IPS-20b (cell line): Measurements from ENCODE around the gene TAOK3.
"Not testable (repeated sequence)": the region's sequence is repeated elsewhere in the genome, so short reads cannot be mapped to it uniquely, and the experiment has no call there.

ENCODE experiments used
- H3K27ac ChIP-seq: one replicate; pipeline ENCODE4 v1.5.1; 2013; ENCODE audit warnings: low read length
- H3K27me3 ChIP-seq: 2 replicates; pipeline ENCODE4 v1.6.1; 2013; ENCODE audit warnings: mild to moderate bottlenecking, low read length, inconsistent platforms; ENCODE audit not compliant: insufficient read depth
- H3K36me3 ChIP-seq: 2 replicates; pipeline ENCODE4 v1.6.1; 2013; ENCODE audit warnings: low read depth, mild to moderate bottlenecking, inconsistent platforms, low read length, moderate library complexity; ENCODE audit not compliant: insufficient read depth
- H3K4me1 ChIP-seq: 2 replicates; pipeline ENCODE4 v1.6.1; 2013; ENCODE audit warnings: mild to moderate bottlenecking, control low read depth, inconsistent platforms, low read length, moderate library complexity; ENCODE audit not compliant: insufficient read depth
- H3K4me3 ChIP-seq: 2 replicates; pipeline ENCODE4 v1.5.1; 2013; ENCODE audit warnings: mild to moderate bottlenecking, low read length, inconsistent platforms
- H3K9ac ChIP-seq: 2 replicates; pipeline ENCODE4 v1.6.1; 2013; ENCODE audit warnings: low read depth, mild to moderate bottlenecking, inconsistent platforms, low read length, moderate library complexity
- H3K9me3 ChIP-seq: 2 replicates; pipeline ENCODE4 v1.6.1; 2013; ENCODE audit warnings: mild to moderate bottlenecking, low read depth, low read length, inconsistent platforms; ENCODE audit not compliant: insufficient read depth

Gene TAOK3

GRCh38 chr12:118370601-118371000 lies 2.1 kb downstream of the TAOK3 start:
- Histone ChIP-seq H3K4me3 (peak overlapping the region; percentile 83), H3K27ac (no peak overlapping the region), H3K36me3 (no peaks in the 10 kb centered on the region), H3K9ac (0 out of 2 replicates have a peak overlapping the region, but pooled peaks have one; percentile 51), H3K4me1 (peaks cover 21% of the 10 kb centered on the region), H3K27me3 (peaks cover 24% of the 10 kb centered on the region), H3K9me3 (no peaks in the 10 kb centered on the region)

DNA sequence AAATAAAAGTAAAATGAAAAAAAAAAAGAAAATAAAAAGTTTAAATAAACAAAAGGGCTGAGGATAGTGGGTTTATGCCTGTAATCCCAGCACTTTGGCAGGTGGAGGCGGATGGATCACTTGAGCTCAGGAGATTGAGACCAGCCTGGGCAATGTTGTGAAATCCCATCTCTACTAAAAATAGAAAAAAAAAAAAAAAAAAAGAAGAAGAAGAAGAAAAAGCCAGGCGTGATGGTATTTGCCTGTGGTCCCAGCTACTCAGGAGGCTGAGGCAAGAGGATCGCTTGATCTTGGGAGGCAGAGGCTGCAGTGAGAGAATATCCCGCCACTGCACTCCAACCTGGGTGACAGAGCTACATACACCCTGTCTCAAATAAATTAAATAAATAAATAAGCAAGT lies 3.9 kb downstream of the TAOK3 start:
- H3K4me1 ChIP-seq: peaks cover 17% of the 10 kb centered on the region; the same call in 1 of the 2 replicates
- no peaks in the 10 kb centered on the region for H3K36me3 ChIP-seq
- H3K9me3 ChIP-seq: no peaks in the 10 kb centered on the region
- no peak overlapping the region for H3K4me3 ChIP-seq
- H3K9ac ChIP-seq: no peak overlapping the region
- peaks cover 24% of the 10 kb centered on the region for H3K27me3 ChIP-seq
- no peak overlapping the region for H3K27ac ChIP-seq

- H3K4me3 ChIP-seq: no peak overlapping the region
- H3K36me3 ChIP-seq: no peaks in the 10 kb centered on the region
- no peak overlapping the region for H3K9ac ChIP-seq
- no peaks in the 10 kb centered on the region for H3K9me3 ChIP-seq
- H3K4me1 ChIP-seq: 0 out of 2 replicates have a peak, but pooled peaks cover 3% of the 10 kb centered on the region
- no peak overlapping the region for H3K27ac ChIP-seq
- H3K27me3 ChIP-seq: no peaks in the 10 kb centered on the region
Measured at GRCh38 chr12:118361889-118362288, 10.8 kb downstream of the TAOK3 start.

DNA sequence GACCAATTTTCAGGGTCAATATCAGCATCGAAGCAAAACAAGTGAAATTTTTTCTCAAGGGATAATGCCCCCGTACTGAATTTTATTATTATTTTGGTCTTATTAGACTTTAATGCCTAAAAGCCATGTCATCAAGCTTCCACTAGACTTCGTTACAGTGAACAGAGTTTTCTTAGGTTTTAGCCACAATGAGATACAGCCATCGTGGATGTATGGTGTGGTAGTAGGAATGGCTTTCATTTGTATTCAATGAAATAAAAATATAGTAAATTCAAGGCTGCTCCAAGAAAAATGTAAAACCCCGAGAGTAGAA lies 11.7 kb downstream of the TAOK3 start:
- Histone ChIP-seq H3K4me1 (0 out of 2 replicates have a peak, but pooled peaks cover 3% of the 10 kb centered on the region), H3K27ac (no peak overlapping the region), H3K9ac (no peak overlapping the region), H3K9me3 (no peaks in the 10 kb centered on the region), H3K27me3 (no peaks in the 10 kb centered on the region), H3K4me3 (no peak overlapping the region), H3K36me3 (no peaks in the 10 kb centered on the region)

GRCh38 chr12:118359541-118359915 lies 13.2 kb downstream of the TAOK3 start:
- H3K9ac ChIP-seq: no peak overlapping the region
- H3K27me3 ChIP-seq: no peaks in the 10 kb centered on the region
- H3K9me3 ChIP-seq: no peaks in the 10 kb centered on the region
- no peak overlapping the region for H3K4me3 ChIP-seq
- H3K36me3 ChIP-seq: no peaks in the 10 kb centered on the region
- H3K27ac ChIP-seq: no peak overlapping the region
- 0 out of 2 replicates have a peak, but pooled peaks cover 3% of the 10 kb centered on the region for H3K4me1 ChIP-seq

DNA sequence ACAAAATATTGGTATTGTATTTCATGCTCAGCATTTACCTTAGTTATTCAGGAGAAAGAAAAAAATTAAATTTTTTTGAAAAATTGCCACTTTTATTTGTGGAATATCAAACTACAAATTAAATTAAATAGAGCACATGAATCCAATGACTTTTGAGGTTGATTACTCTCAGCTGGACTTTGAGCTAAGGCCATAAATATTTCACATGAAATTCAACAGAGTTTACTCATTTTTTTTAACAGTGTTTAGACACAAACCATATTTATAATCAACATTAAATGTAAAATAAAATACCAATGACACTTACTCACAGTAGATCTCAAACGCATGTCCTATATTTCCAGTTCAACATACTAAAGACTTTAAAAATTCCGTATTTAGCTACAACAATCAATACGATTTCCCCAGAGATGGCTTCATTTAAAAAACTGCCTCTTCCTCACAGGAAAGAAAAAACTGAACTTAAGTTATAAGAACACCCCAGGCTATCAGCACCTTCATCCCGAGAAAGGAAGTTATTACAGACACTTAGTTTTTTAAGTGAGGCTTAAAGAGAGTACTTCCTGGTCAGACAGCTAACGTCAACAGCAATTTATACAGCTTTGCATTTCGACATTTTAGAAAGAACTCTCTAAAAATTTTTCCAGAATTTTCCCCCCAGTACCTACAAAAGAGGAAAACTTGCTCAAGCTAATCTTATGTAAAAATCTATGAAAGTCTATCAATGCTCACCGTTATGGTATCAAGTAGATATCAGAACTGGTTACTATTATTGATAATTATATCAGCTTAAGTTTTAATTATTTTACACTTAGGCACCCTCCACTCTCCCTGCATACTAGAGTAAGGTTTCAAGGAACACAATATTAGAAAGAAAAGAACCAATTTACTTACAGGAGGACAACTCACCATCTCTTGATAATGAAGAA lies 13.8 kb downstream of the TAOK3 start:
- Histone ChIP-seq H3K9me3 (no peaks in the 10 kb centered on the region), H3K4me1 (0 out of 2 replicates have a peak, but pooled peaks cover 3% of the 10 kb centered on the region), H3K36me3 (no peaks in the 10 kb centered on the region), H3K27ac (no peak overlapping the region), H3K4me3 (no peak overlapping the region), H3K27me3 (no peaks in the 10 kb centered on the region), H3K9ac (no peak overlapping the region)

GRCh38 chr12:118358008-118358359 lies 14.7 kb downstream of the TAOK3 start:
- H3K27ac ChIP-seq: no peak overlapping the region
- H3K4me3 ChIP-seq: no peak overlapping the region
- H3K9ac ChIP-seq: no peak overlapping the region
- no peaks in the 10 kb centered on the region for H3K9me3 ChIP-seq
- H3K36me3 ChIP-seq: no peaks in the 10 kb centered on the region
- H3K4me1 ChIP-seq: 0 out of 2 replicates have a peak, but pooled peaks cover 3% of the 10 kb centered on the region
- H3K27me3 ChIP-seq: no peaks in the 10 kb centered on the region

- Histone ChIP-seq H3K9me3 (no peaks in the 10 kb centered on the region), H3K36me3 (no peaks in the 10 kb centered on the region), H3K4me1 (0 out of 2 replicates have a peak, but pooled peaks cover 3% of the 10 kb centered on the region), H3K27ac (no peak overlapping the region), H3K9ac (no peak overlapping the region), H3K27me3 (no peaks in the 10 kb centered on the region), H3K4me3 (no peak overlapping the region)
Measured at GRCh38 chr12:118357257-118358007, 15.3 kb downstream of the TAOK3 start.

DNA sequence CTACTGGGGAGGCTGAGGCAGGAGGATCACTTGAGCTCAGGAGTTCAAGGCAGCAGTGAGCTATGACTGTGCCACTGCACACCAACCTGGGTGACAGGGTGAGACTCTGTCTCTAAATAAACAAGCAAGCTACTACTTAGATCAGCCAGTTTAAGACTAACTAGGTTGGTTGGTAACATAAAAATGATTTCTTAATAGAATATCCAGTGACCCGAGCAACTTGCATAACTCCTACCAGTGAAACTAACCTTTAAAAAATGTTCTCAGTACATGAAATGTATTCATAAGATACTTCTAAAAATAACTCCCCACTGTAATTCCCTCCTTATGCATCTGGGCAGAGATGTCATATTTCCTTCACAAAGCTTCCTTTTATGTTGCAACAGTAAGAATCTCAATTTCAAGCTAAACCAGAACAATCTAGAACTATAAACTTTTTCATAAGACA lies 15.9 kb downstream of the TAOK3 start:
- Histone ChIP-seq H3K27ac (no peak overlapping the region), H3K27me3 (no peaks in the 10 kb centered on the region), H3K36me3 (no peaks in the 10 kb centered on the region), H3K9ac (no peak overlapping the region), H3K9me3 (no peaks in the 10 kb centered on the region), H3K4me3 (no peak overlapping the region), H3K4me1 (0 out of 2 replicates have a peak, but pooled peaks cover 3% of the 10 kb centered on the region)

GRCh38 chr12:118355843-118356242 lies 16.9 kb downstream of the TAOK3 start:
- Histone ChIP-seq H3K27me3 (no peaks in the 10 kb centered on the region), H3K4me3 (no peak overlapping the region), H3K9me3 (no peaks in the 10 kb centered on the region), H3K27ac (no peak overlapping the region), H3K4me1 (0 out of 2 replicates have a peak, but pooled peaks cover 3% of the 10 kb centered on the region), H3K9ac (no peak overlapping the region), H3K36me3 (no peaks in the 10 kb centered on the region)

DNA sequence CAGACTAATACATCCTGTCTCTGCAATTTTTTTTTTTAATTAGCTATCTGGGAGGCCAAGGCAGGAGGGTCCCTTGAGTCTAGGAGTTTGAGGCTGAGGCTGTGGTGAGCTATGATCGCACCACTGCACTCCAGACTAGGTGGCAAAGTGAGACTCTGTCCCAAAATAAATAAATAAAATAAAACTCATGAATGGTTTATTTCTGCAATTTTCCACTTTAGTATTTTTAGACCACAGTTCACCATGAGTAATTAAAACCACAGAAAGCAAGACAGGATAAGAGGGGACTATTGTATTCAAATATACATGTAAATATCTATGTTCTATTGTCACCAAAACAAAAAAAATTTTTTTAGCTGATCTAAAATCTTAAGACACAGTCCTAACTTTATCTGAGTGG lies 17.8 kb downstream of the TAOK3 start:
- Histone ChIP-seq H3K27me3 (no peaks in the 10 kb centered on the region), H3K4me1 (0 out of 2 replicates have a peak, but pooled peaks cover 3% of the 10 kb centered on the region), H3K36me3 (no peaks in the 10 kb centered on the region), H3K27ac (no peak overlapping the region), H3K9me3 (no peaks in the 10 kb centered on the region), H3K9ac (no peak overlapping the region), H3K4me3 (no peak overlapping the region)

DNA sequence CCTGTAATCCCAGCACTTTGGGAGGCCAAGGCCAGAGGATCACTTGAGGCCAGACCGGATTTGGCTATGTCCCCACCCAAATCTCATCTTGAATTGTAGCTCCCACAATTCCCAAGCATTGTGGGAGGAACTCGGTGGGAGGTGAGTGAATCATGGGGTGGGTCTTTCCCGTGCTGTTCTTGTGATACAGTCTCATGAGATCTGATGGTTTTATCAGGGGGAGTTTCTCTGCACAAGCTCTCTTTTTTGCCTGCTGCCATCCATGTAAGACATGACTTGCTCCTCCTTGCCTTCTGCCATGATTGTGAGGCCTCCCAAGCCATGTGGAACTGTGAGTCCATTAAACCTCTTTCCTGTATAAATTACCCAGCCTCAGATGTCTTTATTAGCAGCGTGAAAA lies 18.2 kb downstream of the TAOK3 start:
- H3K27me3 ChIP-seq, H3K9me3 ChIP-seq, H3K4me1 ChIP-seq, H3K4me3 ChIP-seq, H3K36me3 ChIP-seq, H3K9ac ChIP-seq, H3K27ac ChIP-seq: not testable (repeated sequence)
